DND-41 (cell line): ENCODE results near the gene ZGPAT.

Source experiments
- ATAC-seq: fragments of 200-7000 bp; cut with Tn5 transposase; 3 replicates; pipeline ENCODE4 v1.9.1; 2021; ENCODE audit warnings: low read depth; ENCODE audit not compliant: insufficient read depth
- DNase-seq: peaks from one replicate; pipeline ENCODE4 v3.0.0-alpha.2; 2020
- H2AFZ ChIP-seq: 2 replicates; pipeline ENCODE4 v1.6.0; 2012; ENCODE audit warnings: low read depth, low read length
- H3K27ac ChIP-seq: 2 replicates; pipeline ENCODE4 v1.5.1; 2012; ENCODE audit warnings: low read length, inconsistent platforms
- H3K27me3 ChIP-seq: fragments of 200-600 bp; sonication (generic); 2 replicates; pipeline ENCODE4 v1.6.0; 2012; ENCODE audit warnings: low read length, mild to moderate bottlenecking, inconsistent platforms; ENCODE audit not compliant: insufficient read depth, poor library complexity
- H3K36me3 ChIP-seq: 2 replicates; pipeline ENCODE4 v1.5.1; 2012; ENCODE audit warnings: low read length, inconsistent platforms; ENCODE audit not compliant: insufficient read depth
- H3K4me1 ChIP-seq: 2 replicates; pipeline ENCODE4 v1.5.1; 2012; ENCODE audit warnings: mild to moderate bottlenecking, low read length; ENCODE audit not compliant: insufficient read depth
- H3K4me2 ChIP-seq: 2 replicates; pipeline ENCODE4 v1.6.0; 2012; ENCODE audit warnings: mild to moderate bottlenecking, moderate library complexity, low read length, inconsistent platforms; ENCODE audit not compliant: insufficient read depth
- H3K4me3 ChIP-seq, 2 experiments: fragments of 200-600 bp in 1 of 2; shearing (Covaris generic) in 1 of 2; 2 replicates each; pipeline ENCODE4 v1.5.1; 2012 to 2016; ENCODE audit warnings: inconsistent platforms in 2 of 2, low read length in 2 of 2, mild to moderate bottlenecking in 2 of 2, low read depth in 1 of 2, moderate library complexity in 1 of 2
- H3K79me2 ChIP-seq: 2 replicates; pipeline ENCODE4 v1.6.0; 2012; ENCODE audit warnings: low read length, inconsistent platforms; ENCODE audit not compliant: insufficient read depth
- H3K9ac ChIP-seq: 2 replicates; pipeline ENCODE4 v1.6.0; 2012; ENCODE audit warnings: low read depth, mild to moderate bottlenecking, inconsistent platforms, low read length, moderate library complexity
- H3K9me3 ChIP-seq: 2 replicates; pipeline ENCODE4 v1.5.1; 2012; ENCODE audit warnings: low read length, moderate library complexity, mild to moderate bottlenecking, inconsistent platforms; ENCODE audit not compliant: insufficient read depth, severe bottlenecking
- H4K20me1 ChIP-seq: 2 replicates; pipeline ENCODE4 v1.6.0; 2012; ENCODE audit warnings: low read length; ENCODE audit not compliant: insufficient read depth
- CTCF ChIP-seq: IDR thresholded peaks from 2 replicates; pipeline ENCODE4 v1.5.1; 2012; ENCODE audit warnings: borderline replicate concordance, low read length, moderate library complexity, mild to moderate bottlenecking; ENCODE audit not compliant: poor library complexity, severe bottlenecking; ENCODE audit errors: extremely low read depth
- EZH2 ChIP-seq: IDR thresholded peaks from 3 replicates; pipeline ENCODE4 v1.6.1; 2012; ENCODE audit warnings: borderline replicate concordance, low read depth, mild to moderate bottlenecking, moderate library complexity, low read length, inconsistent platforms; ENCODE audit not compliant: severe bottlenecking

The ZGPAT gene

GRCh38 chr20:63690898-63691710 lies 16.7 kb upstream of the ZGPAT start:
- ATAC-seq (no peak), DNase-seq (no peak)
- peaks cover 11% of the 10 kb centered on the region; the same call in 1 of the 2 replicates for H4K20me1 ChIP-seq
- no peak overlapping the region for H3K27ac ChIP-seq
- no peak overlapping the region for H3K4me2 ChIP-seq
- no peak for TF ChIP-seq EZH2
- TF ChIP-seq CTCF: no peak
- H2AFZ ChIP-seq: no peak overlapping the region
- no peaks in the 10 kb centered on the region for H3K79me2 ChIP-seq
- no peak overlapping the region for H3K9ac ChIP-seq
- no peaks in the 10 kb centered on the region for H3K27me3 ChIP-seq
- no peaks in the 10 kb centered on the region for H3K9me3 ChIP-seq
- H3K4me3 ChIP-seq: no peak overlapping the region
- H3K36me3 ChIP-seq: peaks cover 36% of the 10 kb centered on the region
- no peaks in the 10 kb centered on the region for H3K4me1 ChIP-seq

GRCh38 chr20:63691711-63692435 lies 16.0 kb upstream of the ZGPAT start:
- Histone ChIP-seq H3K9ac (no peak overlapping the region), H3K9me3 (no peaks in the 10 kb centered on the region), H3K4me1 (no peaks in the 10 kb centered on the region), H3K4me2 (no peak overlapping the region), H4K20me1 (peaks cover 12% of the 10 kb centered on the region; the same call in 1 of the 2 replicates), H3K36me3 (peaks cover 41% of the 10 kb centered on the region), H3K4me3 (no peak overlapping the region), H3K27ac (no peak overlapping the region), H3K27me3 (no peaks in the 10 kb centered on the region), H3K79me2 (no peaks in the 10 kb centered on the region), H2AFZ (no peak overlapping the region)
- DNase-seq (no peak), ATAC-seq (no peak)
- TF ChIP-seq EZH2 (no peak), CTCF (no peak)

- H3K4me3 ChIP-seq: no peak overlapping the region
- no peaks in the 10 kb centered on the region for H3K27me3 ChIP-seq
- peaks cover 47% of the 10 kb centered on the region for H3K36me3 ChIP-seq
- no peak for TF ChIP-seq CTCF
- TF ChIP-seq EZH2: no peak
- no peaks in the 10 kb centered on the region for H3K9me3 ChIP-seq
- no peaks in the 10 kb centered on the region for H3K4me1 ChIP-seq
- DNase-seq (no peak), ATAC-seq (no peak)
- H3K27ac ChIP-seq: no peak overlapping the region
- no peak overlapping the region for H2AFZ ChIP-seq
- no peak overlapping the region for H3K4me2 ChIP-seq
- H3K9ac ChIP-seq: no peak overlapping the region
- peaks cover 18% of the 10 kb centered on the region; the same call in 1 of the 2 replicates for H4K20me1 ChIP-seq
- H3K79me2 ChIP-seq: no peaks in the 10 kb centered on the region
Observed at GRCh38 chr20:63692436-63693082, 15.3 kb upstream of the ZGPAT start.
